ENCODE data around the gene ABHD11. TPM values are rescaled to one million over a fixed set of nuclear protein-coding genes. Genes with fewer than 3 reads are reported as not detected.
A peak's percentile ranks its signal among the peaks of the same experiment; 100 is the strongest.

Gene ABHD11
- total and polyA plus RNA-seq, 4 donors: 22.2 to 52.9 (median 40.3) TPM

DNA sequence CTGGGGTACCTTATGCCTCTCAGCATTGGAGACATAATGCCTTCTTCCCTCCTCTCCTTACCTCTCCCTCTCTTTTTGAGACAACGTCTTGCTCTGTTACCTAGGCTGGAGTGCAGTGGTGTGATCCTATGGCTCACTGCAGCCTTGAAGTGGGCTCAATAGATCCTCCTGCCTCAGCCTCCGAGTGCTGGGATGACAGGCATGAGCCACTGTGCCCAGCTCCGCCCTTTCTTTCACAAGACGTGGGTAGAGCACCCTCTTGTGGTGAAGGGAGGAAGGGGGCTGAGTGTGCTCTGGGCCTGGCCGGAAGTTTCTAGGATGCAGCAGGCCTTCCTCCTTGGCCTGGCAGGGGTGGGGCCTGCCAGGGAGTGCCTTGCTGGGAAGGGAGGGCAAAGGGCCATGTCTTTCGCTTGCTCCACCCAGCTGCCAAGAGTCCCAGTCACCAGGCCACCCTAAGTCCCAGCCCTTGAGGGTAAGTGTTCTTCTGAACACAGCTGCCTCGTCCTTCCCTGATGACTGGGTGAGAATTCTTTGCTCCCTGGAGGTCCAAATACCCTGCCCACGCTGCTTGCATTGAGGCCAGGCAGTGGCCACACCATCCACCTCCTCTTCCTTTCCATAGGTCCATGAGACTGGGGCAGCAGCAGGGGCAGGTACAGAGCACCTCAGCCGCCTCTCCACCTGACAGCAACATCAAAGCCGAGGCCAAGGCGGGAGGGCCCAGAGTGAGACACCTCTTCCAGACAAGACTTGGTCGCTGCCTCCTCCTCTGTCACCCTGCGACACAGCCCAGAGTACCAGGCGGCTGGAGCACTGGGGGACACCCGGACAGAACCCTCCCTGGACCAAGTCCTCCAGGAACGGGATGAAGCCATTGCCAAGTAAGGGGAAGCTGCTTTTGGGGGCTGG, 3.7 kb downstream of the ABHD11 start:
- H3K27me3 ChIP-seq (ENCODE audit: control insufficient read depth in 3 of 3, insufficient read depth in 3 of 3, low read length in 2 of 3): no peaks in the 10 kb centered on the region
- WGBS, 2 donors: 60 to 61% methylated on average over 16 of the region's 16 CpGs
- DNase-seq (peak; percentile 44 to 59 (median 49)), ATAC-seq (ENCODE audit: insufficient read depth, low FRiP score) (peak; percentile 54)
- H3K4me3 ChIP-seq: no peak overlapping the region
- TF ChIP-seq CTCF (IDR thresholded peaks at IDR 0.05; ENCODE audit: control extremely low read depth, extremely low read depth): peak; percentile 71
- H3K27ac ChIP-seq (ENCODE audit: low read depth in 1 of 2, low read length in 1 of 2): peak overlapping the region in 1 of 2 donors; percentile 88
- no peak overlapping the region for H3K9ac ChIP-seq (ENCODE audit: insufficient read depth in 1 of 2, low read length in 2 of 2)
- peaks cover 0 to 10% (median 0%) of the 10 kb centered on the region in 5 donors for H3K4me1 ChIP-seq (ENCODE audit: control insufficient read depth in 5 of 5, insufficient read depth in 5 of 5, low read length in 5 of 5)
- H3K36me3 ChIP-seq (ENCODE audit: control insufficient read depth in 4 of 4, insufficient read depth in 4 of 4, low read length in 4 of 4): peaks cover 0 to 11% (median 8%) of the 10 kb centered on the region in 4 donors
- H3K9me3 ChIP-seq (ENCODE audit: control insufficient read depth in 4 of 4, insufficient read depth in 3 of 4, low read length in 3 of 4): peaks cover 0 to 1% (median 0%) of the 10 kb centered on the region in 4 donors

GRCh38 chr7:73732397-73732796, 6.2 kb downstream of the ABHD11 start:
- Histone ChIP-seq H3K9ac (ENCODE audit: insufficient read depth in 1 of 2, low read length in 2 of 2) (no peak overlapping the region), H3K9me3 (ENCODE audit: control insufficient read depth in 4 of 4, insufficient read depth in 3 of 4, low read length in 3 of 4) (peaks cover 0 to 1% (median 0%) of the 10 kb centered on the region in 4 donors), H3K4me1 (ENCODE audit: control insufficient read depth in 5 of 5, insufficient read depth in 5 of 5, low read length in 5 of 5) (peaks cover 0 to 3% (median 0%) of the 10 kb centered on the region in 5 donors), H3K36me3 (ENCODE audit: control insufficient read depth in 4 of 4, insufficient read depth in 4 of 4, low read length in 4 of 4) (peaks cover 0 to 10% (median 7%) of the 10 kb centered on the region in 4 donors), H3K27ac (ENCODE audit: low read depth in 1 of 2, low read length in 1 of 2) (no peak overlapping the region), H3K4me3 (no peak overlapping the region), H3K27me3 (ENCODE audit: control insufficient read depth in 3 of 3, insufficient read depth in 3 of 3, low read length in 2 of 3) (no peaks in the 10 kb centered on the region)
- ATAC-seq (ENCODE audit: insufficient read depth, low FRiP score) (no peak), DNase-seq (no peak)
- TF ChIP-seq CTCF (IDR thresholded peaks at IDR 0.05; ENCODE audit: control extremely low read depth, extremely low read depth): no peak
- WGBS, 2 donors: 66 to 90% methylated on average over 2 of the region's 2 CpGs

DNA sequence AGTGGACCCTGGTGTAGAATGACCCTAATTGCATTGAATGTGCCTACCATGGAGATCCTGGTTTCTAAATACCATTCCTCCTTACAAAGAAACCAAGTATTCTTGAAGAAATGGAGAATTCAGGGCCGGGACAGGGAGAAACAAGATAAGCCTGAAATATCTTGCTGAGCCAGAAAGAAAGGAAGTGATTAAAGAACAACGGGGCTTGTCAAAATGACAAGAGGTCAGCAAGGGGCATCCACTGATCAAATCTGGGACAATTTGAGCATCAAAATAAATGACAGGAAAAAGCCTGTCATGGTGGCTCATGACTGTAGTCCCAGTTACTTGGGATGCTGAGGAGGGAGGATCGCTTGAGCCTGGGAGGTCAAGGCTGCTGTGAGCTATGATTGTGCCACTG, 8.1 kb downstream of the ABHD11 start:
- Histone ChIP-seq H3K9me3 (ENCODE audit: control insufficient read depth in 4 of 4, insufficient read depth in 3 of 4, low read length in 3 of 4) (peaks cover 0 to 1% (median 0%) of the 10 kb centered on the region in 4 donors), H3K9ac (ENCODE audit: insufficient read depth in 1 of 2, low read length in 2 of 2) (no peak overlapping the region), H3K36me3 (ENCODE audit: control insufficient read depth in 4 of 4, insufficient read depth in 4 of 4, low read length in 4 of 4) (peaks cover 0 to 2% (median 0%) of the 10 kb centered on the region in 4 donors), H3K27ac (ENCODE audit: low read depth in 1 of 2, low read length in 1 of 2) (no peak overlapping the region), H3K4me1 (ENCODE audit: control insufficient read depth in 5 of 5, insufficient read depth in 5 of 5, low read length in 5 of 5) (peaks cover 0 to 3% (median 0%) of the 10 kb centered on the region in 5 donors), H3K4me3 (no peak overlapping the region), H3K27me3 (ENCODE audit: control insufficient read depth in 3 of 3, insufficient read depth in 3 of 3, low read length in 2 of 3) (no peaks in the 10 kb centered on the region)
- DNase-seq (no peak), ATAC-seq (ENCODE audit: insufficient read depth, low FRiP score) (no peak)
- TF ChIP-seq CTCF (IDR thresholded peaks at IDR 0.05; ENCODE audit: control extremely low read depth, extremely low read depth): no peak
- 16 to 28% methylated on average over 3 of the region's 3 CpGs for WGBS, 2 donors

Measured in lung (tissue), 12 donors.